B cell (primary cell): ENCODE measurements around the gene DHRS7B. TPM values are rescaled to one million over a fixed set of nuclear protein-coding genes. Genes with fewer than 3 reads are reported as not detected.
A peak's percentile ranks its signal among the peaks of the same experiment; 100 is the strongest.

ENCODE experiments used
- ATAC-seq: fragments of 200-7000 bp; cut with Tn5 transposase; one replicate; pipeline ENCODE4 v1.10.0; 2021; ENCODE audit warnings: low read depth, mild to moderate bottlenecking, moderate number of reproducible peaks, moderate library complexity
- CTCF ChIA-PET: fragments of 350-600 bp; sonication (Branson Sonifier 250); formaldehyde crosslinking; loops from one replicate; lab custom pipeline; 2021; ENCODE audit warnings: antibody characterized with exemption, inconsistent platforms; lab: Charles Lee
- POLR2A ChIA-PET: fragments of 350-600 bp; sonication (Branson Sonifier 250); formaldehyde crosslinking; loops from one replicate; lab custom pipeline; 2021; ENCODE audit warnings: antibody characterized with exemption; lab: Charles Lee
- DNase-seq: peaks from one replicate; pipeline ENCODE4 v3.0.0; 2013
- H2AFZ ChIP-seq: 2 replicates; pipeline ENCODE4 v1.6.1; 2012; ENCODE audit warnings: mild to moderate bottlenecking, low read depth, low read length; ENCODE audit not compliant: insufficient read depth, poor library complexity, severe bottlenecking
- H3K27ac ChIP-seq, 2 donors: 1 replicate in 1 of 2; 2 replicates in 1 of 2; pipeline ENCODE4 v1.5.1; 2012 to 2013; ENCODE audit warnings: low read length in 2 of 2, mild to moderate bottlenecking in 2 of 2, moderate library complexity in 1 of 2
- H3K27me3 ChIP-seq, 4 experiments: fragments of 200-600 bp in 1 of 4; sonication (generic) in 1 of 4; replicated peaks in 1 of 4; 1 replicate in 2 of 4; 2 replicates in 2 of 4; pipeline versions ENCODE4 v1.6.1 to v1.7.0; 2013 to 2016; ENCODE audit warnings: low read length in 3 of 4, mild to moderate bottlenecking in 2 of 4, mixed read lengths in 1 of 4, moderate library complexity in 1 of 4; ENCODE audit not compliant: insufficient read depth in 4 of 4, control insufficient read depth in 3 of 4; ENCODE audit errors: control extremely low read depth in 1 of 4
- H3K36me3 ChIP-seq, 2 experiments: replicated peaks in 1 of 2; 1 replicate in 1 of 2; 2 replicates in 1 of 2; pipeline versions ENCODE4 v1.6.1 to v1.7.1; 2013; ENCODE audit warnings: low read length in 1 of 2; ENCODE audit not compliant: insufficient read depth in 2 of 2, control insufficient read depth in 1 of 2; ENCODE audit errors: control extremely low read depth in 1 of 2, extremely low read depth in 1 of 2
- H3K4me1 ChIP-seq, 2 donors: fragments of 200-600 bp in 1 of 2; sonication (generic) in 1 of 2; 1 replicate in 1 of 2; 2 replicates in 1 of 2; pipeline versions ENCODE4 v1.5.1 to v1.6.1; 2013 to 2017; ENCODE audit warnings: low read length in 2 of 2; ENCODE audit not compliant: control insufficient read depth in 2 of 2, insufficient read depth in 2 of 2
- H3K4me2 ChIP-seq: replicated peaks from 2 replicates; pipeline ENCODE3; 2012; ENCODE audit warnings: mild to moderate bottlenecking, low read depth, low read length; ENCODE audit not compliant: poor library complexity, severe bottlenecking
- H3K4me3 ChIP-seq, 5 experiments: fragments of 200-600 bp in 1 of 5; sonication (generic) in 1 of 5; 1 replicate in 3 of 5; 2 replicates in 2 of 5; pipeline versions ENCODE4 v1.5.1 to v1.7.0; 2011 to 2016; ENCODE audit warnings: low read length in 4 of 5, mild to moderate bottlenecking in 4 of 5, low read depth in 2 of 5, control low read depth in 1 of 5, moderate library complexity in 1 of 5; ENCODE audit not compliant: insufficient read depth in 1 of 5; ENCODE audit errors: control extremely low read depth in 1 of 5, extremely low read depth in 1 of 5
- H3K79me2 ChIP-seq: fragments of 200-600 bp; sonication (generic); one replicate; pipeline ENCODE4 v1.6.0; 2016; ENCODE audit warnings: low read length; ENCODE audit not compliant: control insufficient read depth, insufficient read depth
- H3K9ac ChIP-seq: fragments of 200-600 bp; sonication (generic); 2 replicates; pipeline ENCODE4 v1.6.1; 2017; ENCODE audit warnings: mild to moderate bottlenecking, low read length, moderate library complexity
- H3K9me3 ChIP-seq, 3 donors: one replicate each; pipeline versions ENCODE4 v1.6.1 to v1.7.1; 2013; ENCODE audit warnings: low read length in 2 of 3; ENCODE audit not compliant: control insufficient read depth in 2 of 3, insufficient read depth in 1 of 3; ENCODE audit errors: control extremely low read depth in 1 of 3
- H4K20me1 ChIP-seq: 2 replicates; pipeline ENCODE4 v1.6.0; 2012; ENCODE audit warnings: mild to moderate bottlenecking, low read length; ENCODE audit not compliant: insufficient read depth, control insufficient read depth, poor library complexity, severe bottlenecking
- H3K27ac Mint-ChIP-seq: one replicate; pipeline ENCODE4 v1.8.0; 2021; ENCODE audit warnings: mixed read lengths
- H3K27me3 Mint-ChIP-seq: one replicate; pipeline ENCODE4 v1.8.0; 2021; ENCODE audit warnings: mixed read lengths
- H3K4me1 Mint-ChIP-seq: one replicate; pipeline ENCODE4 v1.8.0; 2021; ENCODE audit warnings: mixed read lengths
- H3K4me3 Mint-ChIP-seq: one replicate; pipeline ENCODE4 v1.8.0; 2021; ENCODE audit warnings: mixed read lengths
- H3K9me3 Mint-ChIP-seq: one replicate; pipeline ENCODE4 v1.8.0; 2022; ENCODE audit warnings: mixed read lengths; ENCODE audit not compliant: insufficient read depth
- EZH2 ChIP-seq: IDR thresholded peaks from 2 replicates; pipeline ENCODE4 v1.6.1; 2012; ENCODE audit warnings: borderline replicate concordance, low read depth, mild to moderate bottlenecking, moderate library complexity, low read length; ENCODE audit not compliant: insufficient read depth, poor library complexity, severe bottlenecking
- WGBS: methylation state at CpG from one replicate; pipeline ENCODE4 v1.1.5; 2013; ENCODE audit warnings: missing lambda C conversion rate; ENCODE audit not compliant: insufficient coverage; 5-methylcytosine and 5-hydroxymethylcytosine counted together
- intact Hi-C: fragments of 100-400 bp; cut with micrococcal nuclease; formaldehyde crosslinking; loops from one replicate; pipeline ENCODE4 v1.10.0; 2022
- polyA plus RNA-seq: library from polyadenylated mRNA; depleted of rRNA; stranded (reverse); fragments of >200 nt; gene quantifications from 2 replicates; pipeline ENCODE4 v1.2.3, GENCODE V29; 2012
- total RNA-seq, 2 donors: library from RNA; stranded (reverse); fragments of 120-200 nt in 1 of 2; gene quantifications; 1 replicate in 1 of 2; 2 replicates in 1 of 2; pipeline versions ENCODE4 v1.2.3 to v1.2.4, GENCODE V29; 2013 to 2022
- TF ChIP-seq, protein P1 (sequence below): fragments of 200-600 bp; IDR thresholded peaks from one replicate; pipeline ENCODE4 v1.8.0; 2022; ENCODE audit warnings: antibody characterized with exemption, mild to moderate bottlenecking

DHRS7B gene
- total and polyA plus RNA-seq, 2 donors (not counting 1 experiment from before 2014, with no cell fraction given), result 8.2 to 13.4 TPM

DNA sequence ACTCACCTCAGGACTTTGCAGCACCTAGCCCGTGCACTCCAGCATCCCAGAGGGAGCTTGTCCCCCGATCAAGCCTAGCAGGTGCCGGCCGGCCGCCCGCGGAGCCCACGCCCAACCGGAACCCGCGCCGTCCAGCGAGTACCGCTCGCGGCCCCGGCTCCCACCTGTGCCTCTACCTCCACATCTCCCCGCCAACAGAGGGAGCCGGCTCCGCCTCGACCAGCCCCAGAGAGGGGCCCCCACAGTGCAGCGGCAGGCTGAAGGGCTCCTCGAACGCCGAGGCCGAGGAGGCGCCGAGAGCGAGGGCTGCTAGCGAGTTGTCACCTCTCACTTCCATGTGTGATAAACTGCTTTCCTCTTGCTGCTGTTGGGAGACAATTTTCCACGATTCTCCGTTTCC lies 41.1 kb upstream of the DHRS7B start:
- no peak overlapping the region for H3K27ac Mint-ChIP-seq
- Histone ChIP-seq H2AFZ (no peak overlapping the region), H3K36me3 (no peaks in the 10 kb centered on the region), H3K4me1 (peaks cover 11 to 17% of the 10 kb centered on the region in 2 donors), H3K4me3 (peak overlapping the region in 1 of 5 experiments; percentile 7), H3K4me2 (peak overlapping the region; percentile 35), H3K79me2 (no peaks in the 10 kb centered on the region), H3K27ac (no peak overlapping the region), H3K27me3 (no peaks in the 10 kb centered on the region), H3K9ac (no peak overlapping the region), H4K20me1 (no peaks in the 10 kb centered on the region), H3K9me3 (peaks cover 0 to 3% (median 0%) of the 10 kb centered on the region in 3 donors)
- WGBS, result 89% methylated on average over 20 of the region's 32 CpGs
- H3K4me1 Mint-ChIP-seq, result peaks cover 19% of the 10 kb centered on the region
- DNase-seq (no peak), ATAC-seq (no peak)
- TF ChIP-seq EZH2, result no peak
- TF ChIP-seq, protein P1, sequence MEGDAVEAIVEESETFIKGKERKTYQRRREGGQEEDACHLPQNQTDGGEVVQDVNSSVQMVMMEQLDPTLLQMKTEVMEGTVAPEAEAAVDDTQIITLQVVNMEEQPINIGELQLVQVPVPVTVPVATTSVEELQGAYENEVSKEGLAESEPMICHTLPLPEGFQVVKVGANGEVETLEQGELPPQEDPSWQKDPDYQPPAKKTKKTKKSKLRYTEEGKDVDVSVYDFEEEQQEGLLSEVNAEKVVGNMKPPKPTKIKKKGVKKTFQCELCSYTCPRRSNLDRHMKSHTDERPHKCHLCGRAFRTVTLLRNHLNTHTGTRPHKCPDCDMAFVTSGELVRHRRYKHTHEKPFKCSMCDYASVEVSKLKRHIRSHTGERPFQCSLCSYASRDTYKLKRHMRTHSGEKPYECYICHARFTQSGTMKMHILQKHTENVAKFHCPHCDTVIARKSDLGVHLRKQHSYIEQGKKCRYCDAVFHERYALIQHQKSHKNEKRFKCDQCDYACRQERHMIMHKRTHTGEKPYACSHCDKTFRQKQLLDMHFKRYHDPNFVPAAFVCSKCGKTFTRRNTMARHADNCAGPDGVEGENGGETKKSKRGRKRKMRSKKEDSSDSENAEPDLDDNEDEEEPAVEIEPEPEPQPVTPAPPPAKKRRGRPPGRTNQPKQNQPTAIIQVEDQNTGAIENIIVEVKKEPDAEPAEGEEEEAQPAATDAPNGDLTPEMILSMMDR, result no peak
- H3K4me3 Mint-ChIP-seq, result peak overlapping the region; percentile 10
- ChIA-PET CTCF (no interaction called here), POLR2A (no interaction called here)
- no peaks in the 10 kb centered on the region for H3K27me3 Mint-ChIP-seq
- no peaks in the 10 kb centered on the region for H3K9me3 Mint-ChIP-seq
- intact Hi-C loops, result no loop called here

DNA sequence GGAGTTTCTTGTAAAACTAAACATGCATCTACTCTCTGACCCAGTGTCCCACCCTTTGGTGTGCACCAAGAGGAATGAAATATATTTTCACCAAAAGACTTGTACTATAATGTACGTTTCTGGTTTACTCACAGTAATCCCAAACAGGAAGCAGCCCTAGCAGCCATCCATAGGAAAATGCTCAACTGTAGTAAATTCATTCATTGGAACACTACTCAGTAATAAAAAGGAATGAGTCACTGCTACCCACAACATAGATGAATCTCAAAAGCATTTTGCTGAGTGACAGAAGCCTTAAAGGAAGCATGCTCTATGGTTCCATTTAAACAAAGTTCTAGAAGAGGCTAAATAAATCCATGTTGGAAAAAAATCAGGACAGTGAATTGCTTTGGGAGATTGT lies 37.6 kb upstream of the DHRS7B start:
- Histone ChIP-seq H3K4me1 (peaks cover 11 to 12% of the 10 kb centered on the region in 2 donors), H3K36me3 (no peaks in the 10 kb centered on the region), H3K4me3 (no peak overlapping the region), H3K9ac (no peak overlapping the region), H3K79me2 (no peaks in the 10 kb centered on the region), H3K9me3 (no peaks in the 10 kb centered on the region), H3K27me3 (no peaks in the 10 kb centered on the region), H4K20me1 (no peaks in the 10 kb centered on the region), H3K27ac (no peak overlapping the region), H3K4me2 (no peak overlapping the region), H2AFZ (peak overlapping the region; percentile 69)
- ATAC-seq (no peak), DNase-seq (no peak)
- TF ChIP-seq, protein P1, result no peak
- no peak for TF ChIP-seq EZH2
- intact Hi-C loops, result no loop called here
- Mint-ChIP-seq H3K27ac (peak overlapping the region; percentile 47), H3K9me3 (no peaks in the 10 kb centered on the region), H3K27me3 (no peaks in the 10 kb centered on the region), H3K4me1 (peaks cover 22% of the 10 kb centered on the region), H3K4me3 (peak overlapping the region; percentile 42)
- no CpG with 5 or more reads among the region's 1 CpG for WGBS
- ChIA-PET CTCF (no interaction called here), POLR2A (no interaction called here)
